H9 (cell line): ENCODE data around the gene TBC1D19. TPM values are rescaled to one million over a fixed set of nuclear protein-coding genes. Genes with fewer than 3 reads are reported as not detected.

Source experiments
- DNase-seq: peaks from one replicate; pipeline ENCODE4 v3.0.0-alpha.2; 2017
- H2AFZ ChIP-seq: one replicate; pipeline ENCODE4 v1.6.1; 2013; ENCODE audit warnings: mild to moderate bottlenecking, low read length, control low read depth, moderate library complexity
- H2AK5ac ChIP-seq: 2 replicates; pipeline ENCODE4 v1.6.1; 2013; ENCODE audit warnings: low read length, control low read depth, mixed read lengths; ENCODE audit not compliant: insufficient read length
- H2BK120ac ChIP-seq: one replicate; pipeline ENCODE4 v1.6.1; 2013; ENCODE audit warnings: low read depth, mild to moderate bottlenecking, low read length, control low read depth, inconsistent platforms; ENCODE audit not compliant: poor library complexity, severe bottlenecking
- H2BK12ac ChIP-seq: 2 replicates; pipeline ENCODE4 v1.6.1; 2013; ENCODE audit warnings: low read length, control low read depth, mixed read lengths, low read depth; ENCODE audit not compliant: insufficient read length
- H2BK15ac ChIP-seq: 2 replicates; pipeline ENCODE4 v1.6.1; 2013; ENCODE audit warnings: low read depth, low read length, control low read depth
- H2BK20ac ChIP-seq: one replicate; pipeline ENCODE4 v1.6.1; 2013; ENCODE audit warnings: low read depth, mild to moderate bottlenecking, low read length, control low read depth, inconsistent platforms; ENCODE audit not compliant: poor library complexity, severe bottlenecking
- H2BK5ac ChIP-seq: 2 replicates; pipeline ENCODE4 v1.6.1; 2013; ENCODE audit warnings: low read length, control low read depth, mixed read lengths; ENCODE audit not compliant: insufficient read length
- H3K14ac ChIP-seq: 2 replicates; pipeline ENCODE4 v1.6.1; 2013; ENCODE audit warnings: low read length, control low read depth; ENCODE audit not compliant: insufficient read depth
- H3K18ac ChIP-seq: 2 replicates; pipeline ENCODE4 v1.6.1; 2013; ENCODE audit warnings: low read depth, mild to moderate bottlenecking, mixed read lengths, low read length, control low read depth; ENCODE audit not compliant: insufficient read length
- H3K23ac ChIP-seq: 2 replicates; pipeline ENCODE4 v1.6.1; 2013; ENCODE audit warnings: low read length, control low read depth, mixed read lengths, low read depth; ENCODE audit not compliant: insufficient read length
- H3K23me2 ChIP-seq: 2 replicates; pipeline ENCODE4 v1.6.1; 2013; ENCODE audit warnings: low read depth, mild to moderate bottlenecking, mixed read lengths, low read length, control low read depth; ENCODE audit not compliant: insufficient read length, poor library complexity, severe bottlenecking
- H3K27ac ChIP-seq: 2 replicates; pipeline ENCODE4 v1.5.1; 2013; ENCODE audit warnings: low read length, control low read depth, mixed read lengths, low read depth; ENCODE audit not compliant: insufficient read length
- H3K27me3 ChIP-seq: 2 replicates; pipeline ENCODE4 v1.6.1; 2013; ENCODE audit warnings: low read length, control low read depth, inconsistent platforms; ENCODE audit not compliant: insufficient read depth
- H3K4ac ChIP-seq: 2 replicates; pipeline ENCODE4 v1.6.1; 2013; ENCODE audit warnings: low read depth, mild to moderate bottlenecking, control low read depth, inconsistent platforms, low read length, moderate library complexity
- H3K4me1 ChIP-seq: 2 replicates; pipeline ENCODE4 v1.6.1; 2013; ENCODE audit warnings: low read length, control low read depth, inconsistent platforms; ENCODE audit not compliant: insufficient read depth
- H3K4me2 ChIP-seq: 2 replicates; pipeline ENCODE4 v1.6.1; 2013; ENCODE audit warnings: low read length, control low read depth, mixed read lengths; ENCODE audit not compliant: insufficient read length, insufficient read depth
- H3K56ac ChIP-seq: 2 replicates; pipeline ENCODE4 v1.6.1; 2013; ENCODE audit warnings: low read depth, mild to moderate bottlenecking, mixed read lengths, low read length, control low read depth; ENCODE audit not compliant: insufficient read length
- H3K79me1 ChIP-seq: 2 replicates; pipeline ENCODE4 v1.6.1; 2013; ENCODE audit warnings: low read depth, mild to moderate bottlenecking, moderate library complexity, low read length, control low read depth, inconsistent platforms; ENCODE audit not compliant: insufficient read depth, poor library complexity, severe bottlenecking
- H3K79me2 ChIP-seq: 2 replicates; pipeline ENCODE4 v1.6.1; 2013; ENCODE audit warnings: low read length, control low read depth, inconsistent platforms; ENCODE audit not compliant: insufficient read depth
- H3K9ac ChIP-seq: 2 replicates; pipeline ENCODE4 v1.6.1; 2013; ENCODE audit warnings: low read length, control low read depth, mixed read lengths; ENCODE audit not compliant: insufficient read length; ENCODE audit errors: extremely low read depth
- H3K9me3 ChIP-seq: one replicate; pipeline ENCODE4 v1.6.1; 2013; ENCODE audit warnings: low read depth, low read length, inconsistent platforms; ENCODE audit not compliant: control insufficient read depth
- H3T11ph ChIP-seq: one replicate; pipeline ENCODE4 v1.6.1; 2013; ENCODE audit warnings: mild to moderate bottlenecking, low read length, control low read depth, inconsistent platforms
- H4K20me1 ChIP-seq: one replicate; pipeline ENCODE4 v1.6.1; 2013; ENCODE audit not compliant: control insufficient read depth, insufficient read length, insufficient read depth
- H4K5ac ChIP-seq: 2 replicates; pipeline ENCODE4 v1.6.1; 2013; ENCODE audit warnings: low read depth, mild to moderate bottlenecking, mixed read lengths, low read length, control low read depth; ENCODE audit not compliant: insufficient read length
- H4K8ac ChIP-seq: replicated peaks from 2 replicates; pipeline ENCODE4 v1.6.1; 2013; ENCODE audit warnings: low read length, control low read depth, mixed read lengths, low read depth; ENCODE audit not compliant: insufficient read length
- H4K91ac ChIP-seq: 2 replicates; pipeline ENCODE4 v1.6.1; 2013; ENCODE audit warnings: low read depth, mild to moderate bottlenecking, moderate library complexity, mixed read lengths, low read length, control low read depth; ENCODE audit not compliant: insufficient read length
- H3K27ac Mint-ChIP-seq, 3 experiments: 2 replicates in 2 of 3; 3 replicates in 1 of 3; pipeline ENCODE4 v1.8.0; 2020 to 2021; ENCODE audit warnings: mixed read lengths in 3 of 3, mild to moderate bottlenecking in 1 of 3, moderate library complexity in 1 of 3
- H3K27me3 Mint-ChIP-seq: 2 replicates; pipeline ENCODE4 v1.8.0; 2021; ENCODE audit warnings: low read depth, mild to moderate bottlenecking, moderate library complexity, mixed read lengths
- H3K36me3 Mint-ChIP-seq, 3 experiments: 2 replicates in 2 of 3; 3 replicates in 1 of 3; pipeline ENCODE4 v1.8.0; 2020 to 2021; ENCODE audit warnings: low read depth in 3 of 3, mixed read lengths in 3 of 3; ENCODE audit not compliant: insufficient read depth in 1 of 3
- H3K4me1 Mint-ChIP-seq, 2 experiments: 2 replicates each; pipeline ENCODE4 v1.8.0; 2020; ENCODE audit warnings: mixed read lengths in 2 of 2
- H3K4me3 Mint-ChIP-seq, 2 experiments: 2 replicates in 1 of 2; 3 replicates in 1 of 2; pipeline ENCODE4 v1.8.0; 2020 to 2021; ENCODE audit warnings: mild to moderate bottlenecking in 2 of 2, mixed read lengths in 2 of 2, moderate library complexity in 1 of 2
- H3K9me3 Mint-ChIP-seq, 2 experiments: 2 replicates in 1 of 2; 3 replicates in 1 of 2; pipeline ENCODE4 v1.8.0; 2020; ENCODE audit warnings: mild to moderate bottlenecking in 2 of 2, mixed read lengths in 2 of 2, moderate library complexity in 1 of 2
- WGBS: extraction: QIAGEN DNeasy Blood & Tissue Kit; methylation state at CpG from one replicate; pipeline ENCODE4 v1.1.7; 2013; ENCODE audit warnings: missing lambda C conversion rate, low lambda C conversion rate, mixed read lengths; ENCODE audit not compliant: insufficient read length; ENCODE audit errors: extremely low coverage; 5-methylcytosine and 5-hydroxymethylcytosine counted together
- total RNA-seq: library from RNA; stranded (reverse); gene quantifications from 2 replicates; pipeline ENCODE4 v1.2.1, GENCODE V29; 2021
- TF ChIP-seq, protein P1 (sequence below): fragments of 200-600 bp; sonication (generic); conservative IDR thresholded peaks from 3 replicates; pipeline ENCODE4 v1.8.0; 2021; ENCODE audit warnings: antibody characterized with exemption, mild to moderate bottlenecking

Gene TBC1D19
- total RNA-seq, 1 experiment from 2014 or later: 3.2 TPM

DNA sequence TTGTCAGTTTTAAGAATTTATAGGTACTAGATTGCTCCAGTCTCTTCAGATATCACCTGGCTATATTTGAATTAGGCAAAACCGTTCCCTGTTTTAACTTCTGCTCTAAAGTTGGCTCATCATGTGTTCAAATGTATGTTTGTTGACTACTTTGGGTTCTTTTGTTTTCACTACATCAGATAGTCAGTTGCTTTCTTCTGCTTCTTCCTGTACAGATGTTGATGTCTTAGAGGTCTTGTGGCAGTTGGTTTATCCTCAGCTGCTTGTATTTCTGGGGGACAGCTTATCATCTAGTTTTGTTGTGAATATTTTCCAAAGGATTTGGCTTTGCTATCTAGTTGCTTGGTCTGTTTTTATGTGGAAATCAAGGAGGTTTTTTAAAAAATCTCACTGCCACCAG lies 28.0 kb downstream of the TBC1D19 start:
- Histone ChIP-seq H2BK5ac (no peak overlapping the region), H3K79me1 (no peaks in the 10 kb centered on the region), H3K18ac (no peak overlapping the region), H2AFZ (no peak overlapping the region), H3K79me2 (no peaks in the 10 kb centered on the region), H3K9ac (no peak overlapping the region), H3K27ac (no peak overlapping the region), H3K23ac (no peak overlapping the region), H2BK15ac (no peak overlapping the region), H3K4me2 (no peak overlapping the region), H3K4ac (no peak overlapping the region), H2BK20ac (no peak overlapping the region), H2BK120ac (no peak overlapping the region), H3K9me3 (no peaks in the 10 kb centered on the region), H4K8ac (no peak overlapping the region), H3K23me2 (no peaks in the 10 kb centered on the region), H4K91ac (no peak overlapping the region), H4K20me1 (no peaks in the 10 kb centered on the region), H3K27me3 (no peaks in the 10 kb centered on the region), H4K5ac (no peak overlapping the region), H3K4me1 (no peaks in the 10 kb centered on the region), H2BK12ac (no peak overlapping the region), H3K14ac (no peak overlapping the region), H3T11ph (no peak overlapping the region), H3K56ac (no peak overlapping the region), H2AK5ac (no peak overlapping the region)
- no CpG with 5 or more reads among the region's 1 CpG for WGBS
- no peak overlapping the region for H3K27ac Mint-ChIP-seq
- no peak overlapping the region for H3K4me3 Mint-ChIP-seq
- DNase-seq: no peak
- H3K4me1 Mint-ChIP-seq: peaks cover 9 to 16% of the 10 kb centered on the region in 2 experiments
- TF ChIP-seq, protein P1, sequence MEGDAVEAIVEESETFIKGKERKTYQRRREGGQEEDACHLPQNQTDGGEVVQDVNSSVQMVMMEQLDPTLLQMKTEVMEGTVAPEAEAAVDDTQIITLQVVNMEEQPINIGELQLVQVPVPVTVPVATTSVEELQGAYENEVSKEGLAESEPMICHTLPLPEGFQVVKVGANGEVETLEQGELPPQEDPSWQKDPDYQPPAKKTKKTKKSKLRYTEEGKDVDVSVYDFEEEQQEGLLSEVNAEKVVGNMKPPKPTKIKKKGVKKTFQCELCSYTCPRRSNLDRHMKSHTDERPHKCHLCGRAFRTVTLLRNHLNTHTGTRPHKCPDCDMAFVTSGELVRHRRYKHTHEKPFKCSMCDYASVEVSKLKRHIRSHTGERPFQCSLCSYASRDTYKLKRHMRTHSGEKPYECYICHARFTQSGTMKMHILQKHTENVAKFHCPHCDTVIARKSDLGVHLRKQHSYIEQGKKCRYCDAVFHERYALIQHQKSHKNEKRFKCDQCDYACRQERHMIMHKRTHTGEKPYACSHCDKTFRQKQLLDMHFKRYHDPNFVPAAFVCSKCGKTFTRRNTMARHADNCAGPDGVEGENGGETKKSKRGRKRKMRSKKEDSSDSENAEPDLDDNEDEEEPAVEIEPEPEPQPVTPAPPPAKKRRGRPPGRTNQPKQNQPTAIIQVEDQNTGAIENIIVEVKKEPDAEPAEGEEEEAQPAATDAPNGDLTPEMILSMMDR: no peak
- H3K9me3 Mint-ChIP-seq: no peaks in the 10 kb centered on the region
- no peaks in the 10 kb centered on the region for H3K36me3 Mint-ChIP-seq
- no peaks in the 10 kb centered on the region for H3K27me3 Mint-ChIP-seq
